GM12872 (cell line): ENCODE data around the gene EYA2.

Source experiments
- TF ChIP-seq, protein P1 (sequence below): IDR thresholded peaks from 3 replicates; pipeline ENCODE4 v1.5.1; 2011; ENCODE audit warnings: low read depth, mild to moderate bottlenecking, low read length, moderate library complexity; ENCODE audit not compliant: insufficient read depth

Gene EYA2

DNA sequence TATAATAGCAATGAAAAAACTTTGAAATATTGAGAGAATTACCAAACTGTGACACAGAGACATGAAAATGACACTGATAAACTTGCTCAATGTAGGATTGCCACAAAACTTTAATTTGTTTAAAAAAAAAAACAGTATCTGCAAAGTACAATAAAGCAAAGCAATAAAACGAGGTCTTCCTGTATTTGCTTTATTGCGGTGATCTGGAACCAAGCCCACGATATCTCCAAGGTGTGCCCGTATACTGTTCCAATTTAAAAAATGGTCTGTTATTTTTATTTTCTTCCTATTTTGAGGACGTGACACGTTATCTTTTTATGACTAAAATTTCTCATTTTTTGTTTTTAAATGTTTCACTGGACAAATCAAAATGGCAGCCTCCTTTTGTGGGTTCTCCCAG, 25.5 kb downstream of the EYA2 start:
- TF ChIP-seq, protein P1, sequence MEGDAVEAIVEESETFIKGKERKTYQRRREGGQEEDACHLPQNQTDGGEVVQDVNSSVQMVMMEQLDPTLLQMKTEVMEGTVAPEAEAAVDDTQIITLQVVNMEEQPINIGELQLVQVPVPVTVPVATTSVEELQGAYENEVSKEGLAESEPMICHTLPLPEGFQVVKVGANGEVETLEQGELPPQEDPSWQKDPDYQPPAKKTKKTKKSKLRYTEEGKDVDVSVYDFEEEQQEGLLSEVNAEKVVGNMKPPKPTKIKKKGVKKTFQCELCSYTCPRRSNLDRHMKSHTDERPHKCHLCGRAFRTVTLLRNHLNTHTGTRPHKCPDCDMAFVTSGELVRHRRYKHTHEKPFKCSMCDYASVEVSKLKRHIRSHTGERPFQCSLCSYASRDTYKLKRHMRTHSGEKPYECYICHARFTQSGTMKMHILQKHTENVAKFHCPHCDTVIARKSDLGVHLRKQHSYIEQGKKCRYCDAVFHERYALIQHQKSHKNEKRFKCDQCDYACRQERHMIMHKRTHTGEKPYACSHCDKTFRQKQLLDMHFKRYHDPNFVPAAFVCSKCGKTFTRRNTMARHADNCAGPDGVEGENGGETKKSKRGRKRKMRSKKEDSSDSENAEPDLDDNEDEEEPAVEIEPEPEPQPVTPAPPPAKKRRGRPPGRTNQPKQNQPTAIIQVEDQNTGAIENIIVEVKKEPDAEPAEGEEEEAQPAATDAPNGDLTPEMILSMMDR: no peak

DNA sequence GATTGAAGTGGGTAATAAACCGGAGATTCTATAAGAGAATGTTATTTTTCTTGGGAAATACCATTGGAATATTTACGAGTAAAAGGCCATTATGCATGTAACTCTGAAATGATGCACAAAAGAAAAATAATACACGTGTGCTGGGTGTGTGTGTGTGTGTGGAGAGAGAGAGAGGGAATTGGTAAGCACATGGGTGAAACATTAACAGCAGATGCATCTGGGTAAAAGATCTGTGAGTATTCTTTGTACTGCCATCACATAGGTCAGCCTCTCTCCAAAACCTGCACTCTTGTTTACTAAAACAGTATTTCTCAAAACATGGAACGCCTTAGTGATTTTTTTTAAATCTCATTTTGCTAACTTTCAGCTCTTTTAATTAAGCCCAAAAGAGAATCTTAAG, 28.9 kb downstream of the EYA2 start:
- TF ChIP-seq, protein P1: no peak

DNA sequence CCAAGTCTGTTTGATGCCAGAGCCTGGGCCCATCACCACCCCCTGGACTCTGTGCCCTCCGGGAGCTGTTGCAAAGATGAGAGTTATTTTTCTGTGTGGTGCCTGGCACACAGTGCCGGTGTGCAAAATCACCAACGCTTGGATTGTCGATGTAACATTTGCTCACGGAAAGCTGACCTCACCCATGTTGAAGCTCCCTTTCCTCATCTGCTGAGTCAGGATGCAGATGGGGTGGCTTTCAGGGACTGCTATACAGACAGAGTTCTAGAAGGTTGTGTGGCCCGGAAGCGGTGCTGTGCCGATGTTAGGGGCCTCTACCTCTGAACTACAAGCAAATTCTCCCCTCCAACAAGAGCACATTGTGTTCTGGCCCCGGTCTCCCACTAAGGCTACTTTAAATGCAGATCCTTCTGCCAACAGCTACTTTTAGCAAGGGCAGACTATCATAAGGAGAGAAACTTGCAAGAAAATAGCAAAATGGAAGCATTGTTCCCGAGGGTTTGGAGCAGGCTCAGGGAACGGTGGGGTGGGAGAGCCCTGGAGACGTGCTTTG, 34.0 kb downstream of the EYA2 start:
- TF ChIP-seq, protein P1: no peak

DNA sequence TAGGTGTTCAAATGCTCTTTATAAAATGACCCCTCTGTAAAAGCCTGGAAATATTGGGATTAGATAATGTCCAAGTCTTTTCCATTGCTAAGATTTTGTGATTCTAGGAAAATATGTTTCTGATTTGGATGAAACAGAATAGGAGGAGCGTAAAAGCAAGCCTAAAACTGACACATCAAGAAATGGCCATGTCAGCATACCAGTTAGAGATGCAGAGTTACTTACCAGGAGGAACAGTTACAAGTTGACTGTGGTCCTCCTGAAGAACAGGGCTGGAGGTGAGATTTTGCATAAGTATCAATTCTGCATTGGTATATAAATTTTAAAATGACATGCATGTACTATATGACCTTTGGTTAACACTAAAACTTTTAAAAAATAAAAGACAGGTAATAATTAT, 35.3 kb downstream of the EYA2 start:
- TF ChIP-seq, protein P1: no peak

DNA sequence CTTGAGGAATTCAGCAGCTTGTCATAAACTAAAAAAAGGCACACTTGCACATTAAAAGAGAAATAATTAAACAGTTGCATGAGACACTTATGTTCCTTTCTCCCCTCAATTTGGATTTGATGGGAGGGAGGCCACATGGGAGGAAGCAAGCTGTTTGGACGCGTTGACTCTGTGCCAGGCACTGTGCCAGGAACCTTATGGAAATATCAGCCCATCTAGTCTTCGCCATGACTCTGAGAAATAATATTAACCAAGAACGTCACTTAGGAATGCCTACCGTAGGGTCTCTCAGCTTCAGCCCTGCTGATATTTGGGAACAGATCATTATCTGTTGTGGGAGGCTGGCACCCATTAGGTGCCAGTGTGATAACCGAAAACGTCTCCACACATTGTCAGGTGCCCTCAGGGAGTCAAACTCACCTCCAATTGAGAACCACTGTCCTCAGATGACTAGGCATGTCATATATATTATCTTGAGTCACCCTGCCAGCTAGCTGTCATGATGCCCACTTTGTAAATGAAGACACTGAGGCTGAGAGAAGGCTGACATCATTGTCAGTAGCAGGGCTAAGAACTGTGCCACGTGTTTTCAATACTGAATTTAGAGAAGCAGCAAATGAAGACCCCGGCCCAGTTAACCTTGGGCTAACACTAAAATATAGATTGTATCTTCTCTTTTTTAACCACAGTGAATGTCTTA, 36.1 kb downstream of the EYA2 start:
- TF ChIP-seq, protein P1: no peak

DNA sequence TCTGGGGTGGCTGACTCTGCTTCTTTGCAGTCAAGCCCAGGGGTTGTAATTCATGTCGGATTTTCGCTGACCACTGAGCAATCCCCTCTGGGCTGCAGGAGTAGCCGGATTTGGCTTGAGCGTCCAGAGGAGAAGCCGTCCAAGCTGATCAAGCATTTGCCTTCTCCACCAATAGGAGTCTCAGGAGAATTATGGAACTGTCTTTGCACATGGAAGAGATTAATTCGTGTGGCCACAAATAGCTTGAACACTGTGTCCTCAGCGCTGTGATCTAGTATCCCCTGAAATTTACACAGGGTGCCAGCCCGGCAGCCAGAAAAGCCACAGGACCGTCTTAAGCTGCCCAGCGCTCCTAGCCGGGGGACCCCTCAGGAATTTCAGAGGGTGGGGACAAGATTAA, 37.1 kb downstream of the EYA2 start:
- TF ChIP-seq, protein P1: no peak

DNA sequence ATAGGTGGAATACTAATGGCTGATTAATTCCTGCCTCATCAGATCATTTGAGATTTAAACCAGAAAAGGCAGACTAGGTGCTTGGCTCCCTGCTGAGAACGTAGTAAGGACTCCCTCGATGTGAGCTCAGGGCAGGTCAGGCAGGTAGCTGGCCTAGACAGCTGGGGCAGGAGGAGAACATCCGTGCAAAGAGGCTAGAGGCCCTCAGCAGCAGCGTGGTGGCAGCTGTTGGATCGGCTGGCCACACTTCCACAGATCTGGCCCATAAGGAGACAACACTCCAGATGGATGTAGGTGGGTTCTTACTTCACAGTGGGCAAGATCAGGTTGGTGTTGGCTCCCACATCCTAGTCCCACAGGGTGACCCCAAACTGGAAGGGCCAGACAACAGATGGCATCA, 38.5 kb downstream of the EYA2 start:
- TF ChIP-seq, protein P1: no peak
